HFF-Myc (cell line): ENCODE data around the gene EPHA6.

Experiments
- DNase-seq: peaks from one replicate; pipeline ENCODE4 v3.0.0-alpha.2; 2011; ENCODE audit warnings: low read depth; ENCODE audit errors: extremely low read depth
- H3K4me3 ChIP-seq: replicated peaks from 2 replicates; pipeline ENCODE4 v1.5.1; 2011; ENCODE audit warnings: low read depth, mild to moderate bottlenecking, control low read depth, low read length
- CTCF ChIP-seq: IDR thresholded peaks from 2 replicates; pipeline ENCODE4 v1.5.1; 2012; ENCODE audit warnings: mild to moderate bottlenecking, low read depth, low read length, control low read depth; ENCODE audit errors: missing control alignments

The EPHA6 gene

GRCh38 chr3:97105989-97106651, 291.7 kb downstream of the EPHA6 start:
- TF ChIP-seq CTCF = no peak
- H3K4me3 ChIP-seq = no peak overlapping the region
- no peak for DNase-seq

DNA sequence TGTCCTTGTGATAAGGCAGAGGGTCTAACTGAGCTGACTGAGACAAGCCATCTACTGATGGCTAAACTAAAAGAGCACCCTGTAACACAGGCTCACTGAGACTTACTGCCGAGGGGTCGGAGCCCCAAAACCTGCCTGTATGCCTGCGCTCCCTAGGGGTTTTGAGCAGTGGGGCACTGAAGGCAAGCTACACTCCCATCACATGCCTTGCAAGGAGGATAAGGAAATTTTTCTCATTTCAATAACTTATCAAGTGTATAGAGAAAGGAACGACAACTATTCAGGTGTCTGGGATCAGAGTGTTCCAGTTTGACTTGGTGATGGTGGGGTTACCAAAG, 292.2 kb downstream of the EPHA6 start:
- DNase-seq = no peak
- no peak for TF ChIP-seq CTCF
- H3K4me3 ChIP-seq = no peak overlapping the region

DNA sequence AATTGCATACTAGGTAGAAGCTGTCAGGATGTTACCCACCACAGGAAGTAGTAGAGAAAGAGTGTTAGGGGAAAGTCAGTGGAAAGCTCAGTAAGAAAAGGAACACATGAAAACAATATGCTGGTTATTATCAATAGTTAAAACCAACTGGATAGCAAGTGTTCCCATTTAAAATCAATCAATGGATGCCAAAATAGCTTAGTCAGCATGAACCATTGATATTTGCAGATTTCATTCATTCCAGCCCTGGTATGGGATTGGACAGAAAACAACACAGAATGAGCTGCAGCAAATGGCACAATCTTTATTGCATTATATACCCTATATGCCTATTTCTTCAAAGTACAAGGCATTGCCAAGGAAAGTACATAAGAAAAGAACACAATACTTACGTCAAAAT, 293.7 kb downstream of the EPHA6 start:
- no peak for DNase-seq
- TF ChIP-seq CTCF = no peak
- no peak overlapping the region for H3K4me3 ChIP-seq

DNA sequence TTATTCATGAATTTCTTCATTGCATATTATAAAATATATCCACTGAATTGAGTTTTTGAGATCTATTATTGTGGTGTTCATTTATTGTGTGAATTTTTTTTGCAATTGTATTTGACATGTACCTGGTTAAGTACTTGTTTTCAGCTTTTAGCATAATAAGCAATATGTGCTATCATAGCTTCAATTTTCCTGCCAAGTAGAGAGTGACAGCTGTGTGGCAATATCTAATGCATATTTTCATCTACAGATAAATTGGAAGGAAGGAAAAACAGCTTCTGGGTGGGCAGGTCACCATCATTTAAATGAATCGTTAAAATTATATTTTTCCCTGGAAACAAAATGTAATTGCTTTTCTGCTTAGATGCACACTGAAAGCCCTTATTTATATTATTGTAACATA, 296.9 kb downstream of the EPHA6 start:
- DNase-seq = no peak
- no peak overlapping the region for H3K4me3 ChIP-seq
- no peak for TF ChIP-seq CTCF

GRCh38 chr3:97121386-97121785, 307.0 kb downstream of the EPHA6 start:
- TF ChIP-seq CTCF = no peak

GRCh38 chr3:97125902-97126499, 311.6 kb downstream of the EPHA6 start:
- no peak for DNase-seq
- no peak overlapping the region for H3K4me3 ChIP-seq
- TF ChIP-seq CTCF = no peak

More at GRCh38 chr3:97121386-97121785, 307.0 kb downstream of the EPHA6 start:
- DNase-seq = no peak
- no peak overlapping the region for H3K4me3 ChIP-seq

- no peak for TF ChIP-seq CTCF
- no peak for DNase-seq
- H3K4me3 ChIP-seq = no peak overlapping the region
These were observed 317.1 kb downstream of the EPHA6 start for GRCh38 chr3:97131476-97131875.
